Mesodermal cell (in vitro differentiated cells): Measurements from ENCODE around the gene KIFAP3.
"Not testable (repeated sequence)": the region's sequence is repeated elsewhere in the genome, so short reads cannot be mapped to it uniquely, and the experiment has no call there.

Experiments
- H3K27ac ChIP-seq: 2 replicates; pipeline ENCODE4 v1.7.0; 2013; ENCODE audit warnings: mild to moderate bottlenecking, low read depth, low read length, moderate library complexity; ENCODE audit not compliant: severe bottlenecking
- H3K36me3 ChIP-seq: 2 replicates; pipeline ENCODE4 v1.7.1; 2013; ENCODE audit warnings: mild to moderate bottlenecking, low read length, moderate library complexity; ENCODE audit not compliant: control insufficient read depth, insufficient read depth
- H3K4me1 ChIP-seq: one replicate; pipeline ENCODE4 v1.7.1; 2013; ENCODE audit warnings: mild to moderate bottlenecking, low read length; ENCODE audit not compliant: insufficient read depth, control insufficient read depth, poor library complexity, severe bottlenecking
- H3K4me3 ChIP-seq: 2 replicates; pipeline ENCODE4 v1.7.0; 2013; ENCODE audit warnings: low read length, control low read depth, mild to moderate bottlenecking; ENCODE audit not compliant: insufficient read depth, poor library complexity, severe bottlenecking; ENCODE audit errors: extremely low read depth
- H3K9me3 ChIP-seq: 2 replicates; pipeline ENCODE4 v1.7.1; 2013; ENCODE audit warnings: mild to moderate bottlenecking, low read length, moderate library complexity; ENCODE audit not compliant: control insufficient read depth
- WGBS, 2 experiments: methylation state at CpG; one replicate each; pipeline ENCODE4 v1.1.5; 2013; ENCODE audit warnings: missing lambda C conversion rate in 2 of 2; ENCODE audit not compliant: insufficient coverage in 2 of 2; 5-methylcytosine and 5-hydroxymethylcytosine counted together

The KIFAP3 gene

GRCh38 chr1:169873582-169874199, 200.8 kb downstream of the KIFAP3 start:
- peaks cover 23% of the 10 kb centered on the region for H3K9me3 ChIP-seq

GRCh38 chr1:169872906-169873305, 201.6 kb downstream of the KIFAP3 start:
- H3K4me1 ChIP-seq = peaks cover 3% of the 10 kb centered on the region
- peaks cover 71% of the 10 kb centered on the region for H3K36me3 ChIP-seq
- peaks cover 23% of the 10 kb centered on the region for H3K9me3 ChIP-seq
- H3K4me3 ChIP-seq = no peak overlapping the region
- H3K27ac ChIP-seq = no peak overlapping the region

More at GRCh38 chr1:169873582-169874199, 200.8 kb downstream of the KIFAP3 start:
- Histone ChIP-seq H3K36me3 (peaks cover 73% of the 10 kb centered on the region), H3K4me3 (no peak overlapping the region), H3K4me1 (peaks cover 3% of the 10 kb centered on the region), H3K27ac (peak overlapping the region; percentile 77)
- 93% methylated on average over 2 of the region's 3 CpGs; no CpG with 5 or more reads in 1 of the 2 experiments for WGBS, 2 experiments

GRCh38 chr1:169871988-169872387, 202.5 kb downstream of the KIFAP3 start:
- H3K4me1 ChIP-seq, H3K27ac ChIP-seq, H3K4me3 ChIP-seq: not testable (repeated sequence)
- Histone ChIP-seq H3K9me3 (peaks cover 23% of the 10 kb centered on the region), H3K36me3 (peaks cover 70% of the 10 kb centered on the region)
- 92 to 100% methylated on average over 2 to 3 of the region's 3 CpGs for WGBS, 2 experiments
